Measurements from ENCODE around the gene GALNT18. TPM values are rescaled to one million over a fixed set of nuclear protein-coding genes. Genes with fewer than 3 reads are reported as not detected.
A peak's percentile ranks its signal among the peaks of the same experiment; 100 is the strongest.

Gene GALNT18
- polyA plus RNA-seq, 1 donor (not counting 4 experiments of a cell fraction or from before 2014, with no cell fraction given): 27.2 TPM

DNA sequence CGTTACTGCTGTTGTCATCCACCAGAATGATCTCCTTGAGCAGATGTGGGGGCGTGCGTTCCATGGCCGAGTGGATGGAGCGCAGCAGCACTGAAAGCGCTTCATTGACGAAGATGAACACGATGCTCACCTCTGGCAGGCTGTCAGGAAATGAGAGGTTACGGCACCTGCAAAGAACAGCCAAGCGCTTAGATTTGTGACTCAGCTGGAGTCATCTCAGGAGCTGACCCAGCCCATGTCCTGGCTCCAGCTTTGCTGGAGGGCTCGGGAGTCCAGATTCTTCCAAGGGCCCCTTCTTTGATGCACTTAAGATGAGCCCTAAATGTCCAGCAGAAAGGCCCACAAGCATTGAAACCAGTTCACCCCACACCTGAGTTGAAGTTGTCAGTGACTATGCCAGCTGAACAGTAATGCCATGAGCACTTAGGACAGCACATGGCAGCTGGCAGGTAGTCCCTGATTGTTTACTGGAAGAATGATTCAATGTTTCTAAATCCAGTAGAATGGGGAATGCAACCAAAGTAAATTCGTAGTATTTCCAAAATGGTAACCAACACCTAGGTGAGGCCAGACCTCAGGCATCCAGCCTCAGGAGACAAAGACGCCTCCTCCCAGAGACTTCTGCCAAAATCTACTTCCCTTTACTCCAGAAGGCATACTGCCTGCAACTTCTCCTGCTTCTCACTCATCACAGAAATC is 189.0 kb downstream of the GALNT18 start:
- no peak overlapping the region for H3K4me3 ChIP-seq (ENCODE audit: control insufficient read depth in 2 of 3, extremely low read depth in 1 of 3, insufficient read depth in 2 of 3, low read depth in 1 of 3, low read length in 3 of 3)
- H3K9me3 ChIP-seq (ENCODE audit: control insufficient read depth, low read depth, low read length): no peaks in the 10 kb centered on the region
- TF ChIP-seq EZH2 (IDR thresholded peaks at IDR 0.05; ENCODE audit: low read length) (no peak), CTCF (optimal IDR thresholded peaks at IDR 0.05 in 1 of 3, IDR thresholded peaks at IDR 0.05 in 1 of 3, conservative IDR thresholded peaks at IDR 0.05 in 1 of 3; ENCODE audit: extremely low read depth in 1 of 3, insufficient read depth in 2 of 3, low read length in 3 of 3) (no peak)
- no peaks in the 10 kb centered on the region for H3K9me1 ChIP-seq (ENCODE audit: control insufficient read depth, extremely low read depth, insufficient read depth, low read length)
- H3K79me2 ChIP-seq (ENCODE audit: control insufficient read depth, insufficient read depth, low read length): no peaks in the 10 kb centered on the region
- H3K4me2 ChIP-seq (ENCODE audit: control insufficient read depth, extremely low read depth, insufficient read depth, low read depth, low read length): peak overlapping the region; percentile 53
- H3K27me3 ChIP-seq (ENCODE audit: control insufficient read depth, extremely low read depth, insufficient read depth, low read length): no peaks in the 10 kb centered on the region
- DNase-seq (ENCODE audit: low read depth, low spot score) (no peak), FAIRE-seq (peak; percentile 67)
- dilution Hi-C loops (cut with MboI; ENCODE audit: extremely low pct_ligation_motif_present, low sequenced_read_pairs): no loop called here
- H3K27ac ChIP-seq (ENCODE audit: control insufficient read depth, insufficient read depth, low read length): peak overlapping the region; percentile 19
- peaks cover 17% of the 10 kb centered on the region for H3K4me1 ChIP-seq (ENCODE audit: control insufficient read depth, extremely low read depth, insufficient read depth, low read length)
- H3K36me3 ChIP-seq (ENCODE audit: control insufficient read depth in 2 of 2, extremely low read depth in 1 of 2, insufficient read depth in 2 of 2, low read length in 2 of 2): peaks cover 6 to 9% of the 10 kb centered on the region in 2 experiments
- H4K20me1 ChIP-seq (ENCODE audit: control insufficient read depth, extremely low read depth, insufficient read depth, low read length): peaks cover 7% of the 10 kb centered on the region
- H3K9ac ChIP-seq (ENCODE audit: control insufficient read depth, extremely low read depth, insufficient read depth, low read length): no peak overlapping the region
- no peak overlapping the region for H2AFZ ChIP-seq (ENCODE audit: control insufficient read depth, low read length)

DNA sequence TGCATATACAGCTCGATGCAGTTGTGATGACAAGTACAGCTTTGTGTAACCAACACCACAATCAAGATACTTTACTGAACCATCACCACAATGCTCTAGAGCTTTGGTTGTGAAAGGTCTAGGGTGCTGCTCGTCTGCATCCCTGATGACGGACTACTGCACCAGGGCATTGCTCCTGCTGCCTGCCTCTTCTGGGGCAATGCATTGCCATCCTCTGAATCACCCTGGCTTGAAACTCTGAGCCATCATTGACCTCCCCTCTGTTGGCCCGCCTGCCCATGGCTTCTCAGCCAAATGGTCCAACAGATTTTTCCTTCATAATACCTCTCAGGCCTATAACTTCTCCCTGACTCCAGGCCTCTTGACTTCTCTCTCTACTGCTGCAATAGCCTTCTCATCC is 191.4 kb downstream of the GALNT18 start:
- no peak for DNase-seq (ENCODE audit: low read depth, low spot score)
- Histone ChIP-seq H3K4me2 (ENCODE audit: control insufficient read depth, extremely low read depth, insufficient read depth, low read depth, low read length) (no peak overlapping the region), H4K20me1 (ENCODE audit: control insufficient read depth, extremely low read depth, insufficient read depth, low read length) (peaks cover 7% of the 10 kb centered on the region), H3K9me3 (ENCODE audit: control insufficient read depth, low read depth, low read length) (no peaks in the 10 kb centered on the region), H3K4me1 (ENCODE audit: control insufficient read depth, extremely low read depth, insufficient read depth, low read length) (peaks cover 35% of the 10 kb centered on the region), H3K79me2 (ENCODE audit: control insufficient read depth, insufficient read depth, low read length) (no peaks in the 10 kb centered on the region), H3K9me1 (ENCODE audit: control insufficient read depth, extremely low read depth, insufficient read depth, low read length) (no peaks in the 10 kb centered on the region), H3K36me3 (ENCODE audit: control insufficient read depth in 2 of 2, extremely low read depth in 1 of 2, insufficient read depth in 2 of 2, low read length in 2 of 2) (peaks cover 4 to 11% of the 10 kb centered on the region in 2 experiments), H3K27ac (ENCODE audit: control insufficient read depth, insufficient read depth, low read length) (no peak overlapping the region), H3K9ac (ENCODE audit: control insufficient read depth, extremely low read depth, insufficient read depth, low read length) (no peak overlapping the region), H2AFZ (ENCODE audit: control insufficient read depth, low read length) (no peak overlapping the region), H3K27me3 (ENCODE audit: control insufficient read depth, extremely low read depth, insufficient read depth, low read length) (no peaks in the 10 kb centered on the region), H3K4me3 (ENCODE audit: control insufficient read depth in 2 of 3, extremely low read depth in 1 of 3, insufficient read depth in 2 of 3, low read depth in 1 of 3, low read length in 3 of 3) (no peak overlapping the region)
- dilution Hi-C loops (cut with MboI; ENCODE audit: extremely low pct_ligation_motif_present, low sequenced_read_pairs): no loop called here
- TF ChIP-seq CTCF (optimal IDR thresholded peaks at IDR 0.05 in 1 of 3, IDR thresholded peaks at IDR 0.05 in 1 of 3, conservative IDR thresholded peaks at IDR 0.05 in 1 of 3; ENCODE audit: extremely low read depth in 1 of 3, insufficient read depth in 2 of 3, low read length in 3 of 3): no peak
- no peak for TF ChIP-seq EZH2 (IDR thresholded peaks at IDR 0.05; ENCODE audit: low read length)
- FAIRE-seq: no peak

All from keratinocyte (primary cell).